PFSK-1 (cell line): ENCODE data around the gene DDX54.

Experiments used
- FOXP2 ChIP-seq: optimal IDR thresholded peaks from 2 replicates; pipeline ENCODE3; 2011; ENCODE audit warnings: borderline replicate concordance, control low read depth, inconsistent platforms; ENCODE audit not compliant: insufficient read depth; ENCODE audit errors: extremely low read length, extremely low read depth
- POLR2AphosphoS5 ChIP-seq: IDR thresholded peaks from 2 replicates; pipeline ENCODE4 v1.6.1; 2012; ENCODE audit warnings: low read depth, mild to moderate bottlenecking, control low read depth, low read length, moderate library complexity
- REST ChIP-seq, 2 experiments: IDR thresholded peaks; 2 replicates each; pipeline versions ENCODE4 v1.6.1 to v1.8.0; 2011 to 2012; ENCODE audit warnings: low read depth in 2 of 2, low read length in 2 of 2, control low read depth in 1 of 2, inconsistent platforms in 1 of 2, mild to moderate bottlenecking in 1 of 2, moderate library complexity in 1 of 2; ENCODE audit not compliant: insufficient read depth in 1 of 2
- SIN3A ChIP-seq: IDR thresholded peaks from 2 replicates; pipeline ENCODE4 v1.6.1; 2012; ENCODE audit warnings: mild to moderate bottlenecking, low read length, moderate library complexity, borderline replicate concordance; ENCODE audit not compliant: insufficient read depth
- TAF1 ChIP-seq: IDR thresholded peaks from 2 replicates; pipeline ENCODE4 v1.6.1; 2012; ENCODE audit warnings: low read length, control low read depth, borderline replicate concordance; ENCODE audit not compliant: insufficient read depth

DDX54 gene

GRCh38 chr12:113119980-113120669 is 65.2 kb downstream of the DDX54 start:
- no peak for TF ChIP-seq FOXP2

GRCh38 chr12:113118142-113118541 is 67.1 kb downstream of the DDX54 start:
- TF ChIP-seq SIN3A, result no peak
- no peak for TF ChIP-seq FOXP2
- TF ChIP-seq REST (IDR thresholded peaks at IDR 0.05; ENCODE audit: insufficient read depth in 1 of 2, low read depth in 2 of 2, low read length in 2 of 2), result no peak
- no peak for TF ChIP-seq POLR2AphosphoS5
- TF ChIP-seq TAF1, result no peak

- TF ChIP-seq TAF1, result no peak
Observed at GRCh38 chr12:113116875-113117274, 68.4 kb downstream of the DDX54 start.

GRCh38 chr12:113115455-113116126 is 69.7 kb downstream of the DDX54 start:
- TF ChIP-seq POLR2AphosphoS5, result no peak

GRCh38 chr12:113114447-113115178 is 70.7 kb downstream of the DDX54 start:
- no peak for TF ChIP-seq REST (IDR thresholded peaks at IDR 0.05; ENCODE audit: insufficient read depth in 1 of 2, low read depth in 2 of 2, low read length in 2 of 2)
- TF ChIP-seq SIN3A, result no peak
- TF ChIP-seq POLR2AphosphoS5, result no peak
- TF ChIP-seq FOXP2, result no peak
- TF ChIP-seq TAF1, result no peak

GRCh38 chr12:113113397-113113796 is 71.9 kb downstream of the DDX54 start:
- TF ChIP-seq REST (IDR thresholded peaks at IDR 0.05; ENCODE audit: insufficient read depth in 1 of 2, low read depth in 2 of 2, low read length in 2 of 2) (no peak), POLR2AphosphoS5 (no peak), TAF1 (no peak), FOXP2 (no peak), SIN3A (no peak)
